Esophagus squamous epithelium (tissue), 5 donors: ENCODE results near the gene SLC26A3. TPM values are rescaled to one million over a fixed set of nuclear protein-coding genes. Genes with fewer than 3 reads are reported as not detected.

Experiments
- DNase-seq: peaks from one replicate; lab custom pipeline; 2025; lab: John Stamatoyannopoulos, UW
- H3K27ac ChIP-seq, 4 donors: fragments of 200-600 bp; sonication (generic); one replicate each; pipeline ENCODE4 v1.5.1; 2016 to 2019; ENCODE audit warnings: mild to moderate bottlenecking in 1 of 4
- H3K27me3 ChIP-seq, 4 donors: fragments of 200-600 bp; sonication (generic); 1 replicate in 3 of 4; 2 replicates in 1 of 4; pipeline versions ENCODE4 v1.5.1 to v1.6.0; 2017 to 2021; ENCODE audit warnings: antibody characterized with exemption in 1 of 4
- H3K36me3 ChIP-seq, 3 donors: fragments of 200-600 bp; sonication (generic); one replicate each; pipeline ENCODE4 v1.5.1; 2016 to 2019
- H3K4me1 ChIP-seq, 3 donors: fragments of 200-600 bp; sonication (generic); one replicate each; pipeline ENCODE4 v1.5.1; 2017 to 2019
- H3K4me3 ChIP-seq, 4 donors: fragments of 200-600 bp; sonication (generic); 1 replicate in 3 of 4; 2 replicates in 1 of 4; pipeline ENCODE4 v1.5.1; 2016 to 2019; ENCODE audit warnings: mild to moderate bottlenecking in 2 of 4, moderate library complexity in 1 of 4
- H3K9me3 ChIP-seq, 3 donors: fragments of 200-600 bp; sonication (generic); one replicate each; pipeline ENCODE4 v1.5.1; 2016 to 2019
- POLR2A ChIP-seq, 4 donors: fragments of 450-650 bp; IDR thresholded peaks; one replicate each; pipeline ENCODE4 v1.6.1; 2017; ENCODE audit warnings: antibody characterized with exemption in 4 of 4, mild to moderate bottlenecking in 4 of 4, moderate library complexity in 3 of 4
- WGBS, 2 donors: methylation state at CpG; one replicate each; pipeline ENCODE4 v1.1.5; 2018; 5-methylcytosine and 5-hydroxymethylcytosine counted together
- intact Hi-C: fragments of 100-400 bp; cut with DNase I; formaldehyde crosslinking; loops from one replicate; pipeline ENCODE4 v1.15.0; 2022
- total RNA-seq, 4 donors: library from RNA; depleted of rRNA; stranded (reverse); fragments of >200 nt; gene quantifications; one replicate each; pipeline ENCODE4 v1.1.0, GENCODE V29; 2016
- TF ChIP-seq, protein P1 (sequence below), 6 experiments: fragments of 450-650 bp in 4 of 6; fragments of 200-600 bp in 2 of 6; sonication (generic) in 2 of 6; IDR thresholded peaks; one replicate each; pipeline ENCODE4 v1.5.1; 2016 to 2019; ENCODE audit warnings: antibody characterized with exemption in 6 of 6, mild to moderate bottlenecking in 4 of 6, moderate library complexity in 4 of 6
- donor health status: DM: yes; HTN: yes; CAD: no.

The SLC26A3 gene
- total RNA-seq, 4 donors from 2014 or later = not detected

DNA sequence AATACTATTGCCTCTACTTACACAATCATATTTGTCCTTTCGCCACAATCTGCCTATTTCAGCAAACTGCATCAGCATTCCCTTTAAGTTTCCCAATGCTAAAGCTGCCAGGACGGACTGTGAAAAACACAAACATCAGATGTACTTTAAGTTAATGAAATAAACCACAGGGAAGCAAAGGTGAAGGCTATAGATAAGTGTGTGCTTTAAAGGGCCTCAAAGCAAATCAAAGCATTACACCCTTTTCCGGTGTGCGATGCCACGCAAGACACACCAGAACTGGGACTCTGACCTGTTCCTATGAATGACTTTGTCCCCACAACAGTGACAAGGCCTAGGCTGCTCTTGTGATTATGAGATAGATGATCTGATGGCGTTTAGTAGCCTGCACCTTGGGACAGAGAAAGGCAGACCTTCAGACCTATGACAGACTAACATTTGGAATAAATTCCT, 23.4 kb downstream of the SLC26A3 start:
- no peak for TF ChIP-seq POLR2A (IDR thresholded peaks at IDR 0.05)
- TF ChIP-seq, protein P1, sequence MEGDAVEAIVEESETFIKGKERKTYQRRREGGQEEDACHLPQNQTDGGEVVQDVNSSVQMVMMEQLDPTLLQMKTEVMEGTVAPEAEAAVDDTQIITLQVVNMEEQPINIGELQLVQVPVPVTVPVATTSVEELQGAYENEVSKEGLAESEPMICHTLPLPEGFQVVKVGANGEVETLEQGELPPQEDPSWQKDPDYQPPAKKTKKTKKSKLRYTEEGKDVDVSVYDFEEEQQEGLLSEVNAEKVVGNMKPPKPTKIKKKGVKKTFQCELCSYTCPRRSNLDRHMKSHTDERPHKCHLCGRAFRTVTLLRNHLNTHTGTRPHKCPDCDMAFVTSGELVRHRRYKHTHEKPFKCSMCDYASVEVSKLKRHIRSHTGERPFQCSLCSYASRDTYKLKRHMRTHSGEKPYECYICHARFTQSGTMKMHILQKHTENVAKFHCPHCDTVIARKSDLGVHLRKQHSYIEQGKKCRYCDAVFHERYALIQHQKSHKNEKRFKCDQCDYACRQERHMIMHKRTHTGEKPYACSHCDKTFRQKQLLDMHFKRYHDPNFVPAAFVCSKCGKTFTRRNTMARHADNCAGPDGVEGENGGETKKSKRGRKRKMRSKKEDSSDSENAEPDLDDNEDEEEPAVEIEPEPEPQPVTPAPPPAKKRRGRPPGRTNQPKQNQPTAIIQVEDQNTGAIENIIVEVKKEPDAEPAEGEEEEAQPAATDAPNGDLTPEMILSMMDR (IDR thresholded peaks at IDR 0.05) = no peak
- intact Hi-C loops = no loop called here
- DNase-seq = no peak
- 81 to 84% methylated on average over 6 of the region's 6 CpGs for WGBS, 2 donors
- Histone ChIP-seq H3K27ac (no peak overlapping the region), H3K36me3 (no peaks in the 10 kb centered on the region), H3K4me1 (no peaks in the 10 kb centered on the region), H3K4me3 (no peak overlapping the region), H3K27me3 (no peaks in the 10 kb centered on the region), H3K9me3 (no peaks in the 10 kb centered on the region)

DNA sequence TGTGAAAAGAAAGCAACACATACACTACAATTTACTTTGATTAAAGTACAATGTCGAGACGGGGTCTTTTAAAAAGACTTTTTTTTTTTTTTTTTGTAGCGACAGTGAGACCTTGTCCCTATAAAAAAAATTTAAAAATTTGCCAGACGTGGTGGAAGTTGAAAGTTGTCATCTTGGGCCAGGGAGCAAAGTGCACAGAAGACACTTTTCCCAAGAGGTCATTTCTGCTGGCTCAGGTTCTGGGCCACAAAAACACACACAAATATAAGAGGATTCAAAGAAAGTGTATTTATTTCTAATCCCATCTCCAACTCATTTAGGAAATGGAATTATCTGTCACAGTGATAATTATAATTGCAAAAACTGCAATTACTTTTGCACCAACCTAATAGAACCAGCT, 24.7 kb downstream of the SLC26A3 start:
- intact Hi-C loops = no loop called here
- WGBS, 2 donors = 71 to 77% methylated on average over 4 of the region's 4 CpGs
- no peak overlapping the region for H3K27ac ChIP-seq
- no peak for TF ChIP-seq POLR2A (IDR thresholded peaks at IDR 0.05)
- TF ChIP-seq, protein P1 (IDR thresholded peaks at IDR 0.05) = no peak
- H3K36me3 ChIP-seq = no peaks in the 10 kb centered on the region
- H3K27me3 ChIP-seq = no peaks in the 10 kb centered on the region
- no peaks in the 10 kb centered on the region for H3K4me1 ChIP-seq
- no peak for DNase-seq
- no peaks in the 10 kb centered on the region for H3K9me3 ChIP-seq
- no peak overlapping the region for H3K4me3 ChIP-seq

DNA sequence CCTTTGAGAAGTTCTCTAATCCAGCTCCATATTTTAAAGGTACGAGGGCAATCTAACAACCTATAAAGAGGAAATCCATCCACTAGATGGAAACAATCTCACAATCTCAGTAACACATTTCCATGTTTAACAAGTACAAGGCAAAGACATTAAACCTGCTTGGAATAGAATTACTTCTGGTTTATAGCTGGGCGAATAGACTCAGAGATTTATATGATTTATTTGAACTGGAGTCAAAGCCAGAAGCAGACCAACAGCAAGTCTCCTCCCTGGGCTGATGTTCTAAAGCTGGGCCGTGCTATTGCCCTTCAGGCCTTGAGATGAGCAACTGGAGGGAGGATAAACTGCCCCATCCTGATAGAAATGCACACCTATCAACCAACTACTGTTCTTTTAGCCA, 25.3 kb downstream of the SLC26A3 start:
- intact Hi-C loops = no loop called here

DNA sequence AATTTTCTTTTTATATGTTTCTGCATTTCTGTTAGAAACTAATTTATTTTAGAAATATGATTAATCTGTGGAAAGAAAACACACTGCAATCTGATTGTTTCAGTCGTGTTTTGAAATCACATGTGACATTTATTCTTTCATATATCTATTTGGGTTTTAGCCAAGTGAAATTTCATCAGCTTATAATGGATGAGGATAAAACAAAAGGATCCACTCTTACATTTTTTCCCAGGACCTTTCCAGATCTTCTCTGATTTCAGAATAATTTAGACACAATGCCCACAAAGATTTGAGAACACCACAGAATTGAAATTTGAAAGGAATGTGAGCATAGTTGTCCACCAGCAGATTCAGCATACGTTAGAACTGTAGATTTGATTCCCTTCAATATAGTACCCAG, 30.0 kb downstream of the SLC26A3 start:
- H3K27me3 ChIP-seq = no peaks in the 10 kb centered on the region
- no peak overlapping the region for H3K4me3 ChIP-seq
- no peaks in the 10 kb centered on the region for H3K9me3 ChIP-seq
- 45 to 51% methylated on average over 2 of the region's 2 CpGs for WGBS, 2 donors
- no peak overlapping the region for H3K27ac ChIP-seq
- intact Hi-C loops = no loop called here
- TF ChIP-seq, protein P1 (IDR thresholded peaks at IDR 0.05) = no peak
- no peak for TF ChIP-seq POLR2A (IDR thresholded peaks at IDR 0.05)
- no peak for DNase-seq
- no peaks in the 10 kb centered on the region for H3K4me1 ChIP-seq
- H3K36me3 ChIP-seq = no peaks in the 10 kb centered on the region

More for the DNA sequence above, 25.3 kb downstream of the SLC26A3 start:
- no peak overlapping the region for H3K4me3 ChIP-seq
- WGBS, 2 donors = 55 to 82% methylated on average over 3 of the region's 3 CpGs
- no peaks in the 10 kb centered on the region for H3K4me1 ChIP-seq
- TF ChIP-seq POLR2A (IDR thresholded peaks at IDR 0.05) = no peak
- TF ChIP-seq, protein P1 (IDR thresholded peaks at IDR 0.05) = no peak
- no peak overlapping the region for H3K27ac ChIP-seq
- no peaks in the 10 kb centered on the region for H3K9me3 ChIP-seq
- no peak for DNase-seq
- no peaks in the 10 kb centered on the region for H3K27me3 ChIP-seq
- H3K36me3 ChIP-seq = no peaks in the 10 kb centered on the region

DNA sequence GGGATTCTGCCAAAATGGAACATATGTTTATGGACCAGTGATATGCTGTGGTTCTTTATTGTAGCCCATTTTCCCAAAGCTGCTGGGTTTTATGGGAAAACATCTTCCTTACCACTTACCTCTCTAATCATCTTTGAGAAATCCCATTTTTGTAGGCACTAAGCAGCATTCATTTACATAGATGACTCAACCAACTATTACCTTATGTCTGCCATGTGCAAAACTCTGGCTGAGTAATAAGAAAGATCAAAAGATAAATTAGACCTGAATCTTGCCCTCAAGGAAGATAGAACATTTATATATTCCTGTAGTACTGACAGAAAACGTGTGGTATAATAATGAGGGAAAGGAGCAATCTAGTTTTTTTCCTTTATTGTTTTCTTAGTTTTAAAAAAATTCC, 34.8 kb downstream of the SLC26A3 start:
- DNase-seq = no peak
- Histone ChIP-seq H3K27me3 (no peaks in the 10 kb centered on the region), H3K36me3 (no peaks in the 10 kb centered on the region), H3K4me1 (no peaks in the 10 kb centered on the region), H3K9me3 (no peaks in the 10 kb centered on the region), H3K4me3 (no peak overlapping the region), H3K27ac (no peak overlapping the region)
- intact Hi-C loops = no loop called here
- 26 to 38% methylated on average over 1 of the region's 1 CpG for WGBS, 2 donors
- no peak for TF ChIP-seq POLR2A (IDR thresholded peaks at IDR 0.05)
- TF ChIP-seq, protein P1 (IDR thresholded peaks at IDR 0.05) = no peak
